Thoracic aorta (tissue), 2 donors: ENCODE data around the gene AHDC1. TPM values are rescaled to one million over a fixed set of nuclear protein-coding genes. Genes with fewer than 3 reads are reported as not detected.

Experiments used
- ATAC-seq: fragments of 150-250 bp; one replicate; pipeline ENCODE4 v1.8.0; 2017; ENCODE audit warnings: low read depth; ENCODE audit not compliant: insufficient number of reproducible peaks, low FRiP score
- DNase-seq: peaks from one replicate; pipeline ENCODE4 v3.0.0-alpha.2; 2020; ENCODE audit warnings: low spot score
- H3K27ac ChIP-seq, 2 donors: fragments of 200-600 bp; sonication (generic); 1 replicate in 1 of 2; 2 replicates in 1 of 2; pipeline ENCODE4 v1.5.1; 2016; ENCODE audit warnings: mild to moderate bottlenecking in 2 of 2, moderate library complexity in 2 of 2
- H3K27me3 ChIP-seq: fragments of 200-600 bp; sonication (generic); replicated peaks from 2 replicates; pipeline ENCODE4 v1.6.0; 2016; ENCODE audit warnings: mild to moderate bottlenecking; ENCODE audit not compliant: insufficient read depth
- H3K36me3 ChIP-seq: fragments of 200-600 bp; sonication (generic); one replicate; pipeline ENCODE4 v1.5.1; 2016
- H3K4me1 ChIP-seq, 2 donors: fragments of 200-600 bp; sonication (generic); 1 replicate in 1 of 2; 2 replicates in 1 of 2; pipeline versions ENCODE4 v1.5.1 to v1.6.0; 2016; ENCODE audit warnings: low read depth in 2 of 2, mild to moderate bottlenecking in 1 of 2; ENCODE audit not compliant: control insufficient read depth in 1 of 2
- H3K4me3 ChIP-seq: fragments of 200-600 bp; sonication (generic); 2 replicates; pipeline ENCODE4 v1.5.1; 2016; ENCODE audit warnings: mild to moderate bottlenecking
- H3K9me3 ChIP-seq: fragments of 200-600 bp; sonication (generic); 2 replicates; pipeline ENCODE4 v1.5.1; 2016
- total RNA-seq, 2 donors: library from RNA; depleted of rRNA; stranded (reverse); fragments of >200 nt; gene quantifications; one replicate each; pipeline versions ENCODE4 v1.1.0 to v1.2.3, GENCODE V29; 2016
- TF ChIP-seq, protein P1 (sequence below): fragments of 200-600 bp; sonication (generic); IDR thresholded peaks from one replicate; pipeline ENCODE4 v1.5.1; 2019; ENCODE audit warnings: antibody characterized with exemption

The AHDC1 gene
- total RNA-seq, 2 donors from 2014 or later = 38.3 to 55.4 TPM

DNA sequence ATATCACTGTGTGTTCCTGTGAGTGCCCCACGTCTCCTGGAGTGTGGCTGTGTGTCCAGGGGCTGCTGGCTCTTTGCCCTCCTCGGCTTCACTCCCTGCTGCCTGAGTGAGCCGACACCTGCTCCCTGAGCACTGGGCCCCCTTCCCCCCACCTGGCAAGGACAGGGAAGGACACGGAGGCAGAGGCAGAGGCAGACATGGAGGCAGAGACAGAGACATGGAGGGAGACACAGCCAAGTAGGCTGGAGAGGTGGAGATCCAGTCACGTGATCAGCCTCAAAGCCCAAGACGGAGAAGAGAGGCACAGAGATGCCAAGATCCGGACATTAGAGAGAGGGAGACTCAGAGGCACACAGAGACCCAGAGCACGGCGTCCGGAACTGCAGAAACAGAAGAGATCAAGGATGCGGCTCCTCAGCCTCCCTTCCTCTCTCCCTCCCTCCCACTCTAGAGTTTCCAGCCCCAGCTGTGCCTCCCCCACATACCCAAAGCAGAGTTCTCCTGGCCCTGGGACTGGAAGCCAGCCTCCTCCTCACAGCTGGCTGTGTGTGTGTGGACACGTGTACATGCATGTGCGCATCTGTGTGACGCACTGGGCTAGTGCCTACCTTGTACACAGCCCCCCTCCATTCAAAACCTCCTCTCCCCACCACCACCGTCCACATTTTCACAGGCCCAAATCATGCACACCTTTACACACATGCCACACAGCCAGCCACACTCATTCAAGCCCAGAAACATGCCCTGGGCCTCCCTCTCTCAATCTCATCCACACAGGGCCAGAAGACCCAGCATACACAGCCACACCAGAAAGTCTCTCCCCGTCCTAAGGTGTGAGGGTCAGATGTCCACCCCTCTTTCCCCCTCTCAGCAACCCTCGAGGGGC is 74.9 kb downstream of the AHDC1 start:
- DNase-seq = no peak
- H3K4me1 ChIP-seq = peaks cover 29 to 58% of the 10 kb centered on the region in 2 donors

DNA sequence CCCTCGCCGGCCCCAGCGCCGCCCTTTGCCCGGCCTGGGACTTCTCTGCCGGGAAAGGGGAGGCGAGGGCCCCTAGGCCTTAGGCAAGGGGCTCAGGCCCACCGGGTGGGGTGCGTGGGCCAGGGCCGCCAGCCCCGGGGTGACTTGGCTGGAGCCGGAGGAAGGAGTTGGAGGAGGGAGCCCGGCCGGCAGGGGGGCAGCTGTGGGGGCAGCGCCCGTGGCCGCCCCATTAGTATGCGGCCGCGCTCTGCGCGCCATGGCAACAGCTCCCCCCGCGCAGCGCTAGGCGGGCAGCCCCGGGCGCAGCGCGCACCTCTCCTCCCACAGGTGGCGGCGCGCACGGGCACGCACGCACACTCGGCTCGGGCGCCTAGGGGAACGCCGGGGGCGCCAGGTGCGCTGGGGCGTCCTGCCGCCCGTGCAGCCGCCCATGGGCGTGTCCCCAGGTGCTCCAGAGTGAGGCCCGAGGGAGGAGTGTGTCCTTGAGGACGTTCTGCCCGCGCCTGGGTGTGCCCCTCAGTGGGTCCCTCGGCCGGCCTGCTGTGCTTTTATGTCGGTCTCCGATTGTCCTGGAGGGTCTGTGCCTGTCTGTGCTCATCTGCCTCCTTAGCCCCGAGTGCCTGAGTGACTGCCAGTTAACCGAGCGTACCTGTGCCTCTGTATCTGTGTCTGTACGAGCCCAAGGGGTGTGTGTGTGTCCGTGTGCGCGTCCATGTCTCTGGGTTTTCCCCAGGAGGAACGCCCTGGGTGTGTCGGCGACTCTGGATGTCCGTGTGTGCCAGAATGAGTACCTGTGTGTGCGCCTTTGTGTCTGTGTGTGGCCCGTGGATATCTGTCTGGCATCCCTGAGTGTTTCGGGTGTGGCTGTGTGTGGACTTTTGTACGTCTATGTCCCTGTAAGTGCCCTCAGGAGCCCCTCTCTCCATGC is 75.8 kb downstream of the AHDC1 start:
- Histone ChIP-seq H3K9me3 (no peaks in the 10 kb centered on the region), H3K4me3 (peak overlapping the region; percentile 77), H3K27me3 (no peaks in the 10 kb centered on the region), H3K27ac (peak overlapping the region; percentile 76 to 77), H3K36me3 (peaks cover 2% of the 10 kb centered on the region), H3K4me1 (peaks cover 37 to 68% of the 10 kb centered on the region in 2 donors)
- TF ChIP-seq, protein P1, sequence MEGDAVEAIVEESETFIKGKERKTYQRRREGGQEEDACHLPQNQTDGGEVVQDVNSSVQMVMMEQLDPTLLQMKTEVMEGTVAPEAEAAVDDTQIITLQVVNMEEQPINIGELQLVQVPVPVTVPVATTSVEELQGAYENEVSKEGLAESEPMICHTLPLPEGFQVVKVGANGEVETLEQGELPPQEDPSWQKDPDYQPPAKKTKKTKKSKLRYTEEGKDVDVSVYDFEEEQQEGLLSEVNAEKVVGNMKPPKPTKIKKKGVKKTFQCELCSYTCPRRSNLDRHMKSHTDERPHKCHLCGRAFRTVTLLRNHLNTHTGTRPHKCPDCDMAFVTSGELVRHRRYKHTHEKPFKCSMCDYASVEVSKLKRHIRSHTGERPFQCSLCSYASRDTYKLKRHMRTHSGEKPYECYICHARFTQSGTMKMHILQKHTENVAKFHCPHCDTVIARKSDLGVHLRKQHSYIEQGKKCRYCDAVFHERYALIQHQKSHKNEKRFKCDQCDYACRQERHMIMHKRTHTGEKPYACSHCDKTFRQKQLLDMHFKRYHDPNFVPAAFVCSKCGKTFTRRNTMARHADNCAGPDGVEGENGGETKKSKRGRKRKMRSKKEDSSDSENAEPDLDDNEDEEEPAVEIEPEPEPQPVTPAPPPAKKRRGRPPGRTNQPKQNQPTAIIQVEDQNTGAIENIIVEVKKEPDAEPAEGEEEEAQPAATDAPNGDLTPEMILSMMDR = no peak
- ATAC-seq (no peak), DNase-seq (no peak)

More for the DNA sequence above, 74.9 kb downstream of the AHDC1 start:
- H3K4me3 ChIP-seq = peak overlapping the region; percentile 77
- H3K36me3 ChIP-seq = peaks cover 11% of the 10 kb centered on the region
- H3K27ac ChIP-seq = peak overlapping the region; percentile 76 to 77
- H3K27me3 ChIP-seq = no peaks in the 10 kb centered on the region
- no peaks in the 10 kb centered on the region for H3K9me3 ChIP-seq
- ATAC-seq = peak; percentile 29
- TF ChIP-seq, protein P1 = no peak

DNA sequence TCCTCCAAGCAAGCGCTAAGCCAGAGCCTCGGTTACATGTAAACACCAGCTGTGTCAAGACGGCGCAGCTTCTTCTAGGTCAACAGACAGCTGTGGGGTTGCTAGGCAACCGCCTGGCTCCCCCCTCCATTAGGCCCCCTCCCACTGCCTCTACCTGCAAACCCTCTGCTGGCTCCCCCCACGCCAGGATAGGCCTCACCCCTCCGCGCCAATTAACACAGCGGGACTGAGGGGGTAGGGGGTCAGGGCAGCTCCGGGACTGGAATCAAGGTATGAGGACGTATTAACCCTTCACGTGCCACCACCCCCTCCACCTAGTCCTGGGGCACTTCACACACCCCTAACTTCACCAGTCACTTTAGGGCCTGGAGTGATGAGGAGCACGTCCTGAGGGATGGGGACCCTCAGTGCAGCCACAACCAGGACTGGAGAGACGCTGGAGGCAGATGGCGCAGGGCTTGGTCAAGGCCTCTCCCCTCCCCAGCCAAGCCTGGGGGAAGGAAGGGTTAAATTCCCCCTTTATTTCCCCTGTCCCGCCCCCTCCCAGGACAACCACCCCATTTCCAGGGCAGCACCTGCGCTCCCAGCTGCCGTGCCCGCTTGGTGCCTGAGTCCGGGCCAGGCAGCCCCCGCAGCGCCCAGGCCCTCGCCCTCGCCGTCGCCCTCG is 76.6 kb downstream of the AHDC1 start:
- ATAC-seq (no peak), DNase-seq (no peak)
- no peaks in the 10 kb centered on the region for H3K27me3 ChIP-seq
- peak overlapping the region; percentile 77 for H3K4me3 ChIP-seq
- H3K27ac ChIP-seq = peak overlapping the region; percentile 76 to 77
- no peaks in the 10 kb centered on the region for H3K9me3 ChIP-seq
- peaks cover 45 to 76% of the 10 kb centered on the region in 2 donors for H3K4me1 ChIP-seq
- TF ChIP-seq, protein P1 = no peak
- no peaks in the 10 kb centered on the region for H3K36me3 ChIP-seq

DNA sequence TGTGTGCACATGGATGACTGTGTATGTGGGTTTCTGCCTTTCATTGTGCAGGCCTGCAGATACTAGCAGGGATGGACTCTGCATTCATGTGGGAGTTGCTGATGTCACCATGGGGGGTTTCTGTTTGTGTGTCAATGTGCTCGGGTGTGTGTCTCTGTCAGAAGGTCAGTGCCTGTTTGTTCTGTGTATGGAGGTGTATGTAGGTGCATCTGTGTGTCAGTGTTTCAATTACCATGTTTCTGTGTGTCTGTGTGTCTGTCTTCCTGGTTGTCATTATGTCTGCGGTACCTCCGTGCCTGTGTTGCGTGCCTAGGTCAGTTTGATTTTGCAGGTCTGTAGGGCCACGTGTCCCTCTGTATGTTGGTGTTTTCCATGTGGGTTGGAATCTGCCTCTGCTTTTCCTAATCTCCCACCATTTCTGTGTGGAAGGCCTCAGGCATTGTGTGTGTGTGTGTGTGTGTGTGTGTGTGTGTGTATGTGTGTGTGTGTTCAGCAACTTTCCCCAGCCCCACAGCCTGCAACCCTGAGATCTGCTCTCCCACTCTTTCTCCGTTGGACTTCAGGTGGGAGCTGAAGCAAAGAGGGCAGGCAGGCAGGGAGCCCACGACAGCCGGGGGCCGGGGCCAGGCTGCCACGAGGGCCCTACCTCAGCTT is 77.2 kb downstream of the AHDC1 start:
- no peaks in the 10 kb centered on the region for H3K36me3 ChIP-seq
- TF ChIP-seq, protein P1 = no peak
- DNase-seq = no peak
- H3K4me3 ChIP-seq = no peak overlapping the region
- peak overlapping the region; percentile 67 to 77 for H3K27ac ChIP-seq
- H3K27me3 ChIP-seq = no peaks in the 10 kb centered on the region
- ATAC-seq = no peak
- H3K4me1 ChIP-seq = peaks cover 50 to 82% of the 10 kb centered on the region in 2 donors
- no peaks in the 10 kb centered on the region for H3K9me3 ChIP-seq
